Measurements from ENCODE around the gene FBXW8.
A peak's percentile ranks its signal among the peaks of the same experiment; 100 is the strongest.

The FBXW8 gene, protein sequence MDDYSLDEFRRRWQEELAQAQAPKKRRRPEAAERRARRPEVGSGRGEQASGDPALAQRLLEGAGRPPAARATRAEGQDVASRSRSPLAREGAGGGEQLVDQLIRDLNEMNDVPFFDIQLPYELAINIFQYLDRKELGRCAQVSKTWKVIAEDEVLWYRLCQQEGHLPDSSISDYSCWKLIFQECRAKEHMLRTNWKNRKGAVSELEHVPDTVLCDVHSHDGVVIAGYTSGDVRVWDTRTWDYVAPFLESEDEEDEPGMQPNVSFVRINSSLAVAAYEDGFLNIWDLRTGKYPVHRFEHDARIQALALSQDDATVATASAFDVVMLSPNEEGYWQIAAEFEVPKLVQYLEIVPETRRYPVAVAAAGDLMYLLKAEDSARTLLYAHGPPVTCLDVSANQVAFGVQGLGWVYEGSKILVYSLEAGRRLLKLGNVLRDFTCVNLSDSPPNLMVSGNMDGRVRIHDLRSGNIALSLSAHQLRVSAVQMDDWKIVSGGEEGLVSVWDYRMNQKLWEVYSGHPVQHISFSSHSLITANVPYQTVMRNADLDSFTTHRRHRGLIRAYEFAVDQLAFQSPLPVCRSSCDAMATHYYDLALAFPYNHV

DNA sequence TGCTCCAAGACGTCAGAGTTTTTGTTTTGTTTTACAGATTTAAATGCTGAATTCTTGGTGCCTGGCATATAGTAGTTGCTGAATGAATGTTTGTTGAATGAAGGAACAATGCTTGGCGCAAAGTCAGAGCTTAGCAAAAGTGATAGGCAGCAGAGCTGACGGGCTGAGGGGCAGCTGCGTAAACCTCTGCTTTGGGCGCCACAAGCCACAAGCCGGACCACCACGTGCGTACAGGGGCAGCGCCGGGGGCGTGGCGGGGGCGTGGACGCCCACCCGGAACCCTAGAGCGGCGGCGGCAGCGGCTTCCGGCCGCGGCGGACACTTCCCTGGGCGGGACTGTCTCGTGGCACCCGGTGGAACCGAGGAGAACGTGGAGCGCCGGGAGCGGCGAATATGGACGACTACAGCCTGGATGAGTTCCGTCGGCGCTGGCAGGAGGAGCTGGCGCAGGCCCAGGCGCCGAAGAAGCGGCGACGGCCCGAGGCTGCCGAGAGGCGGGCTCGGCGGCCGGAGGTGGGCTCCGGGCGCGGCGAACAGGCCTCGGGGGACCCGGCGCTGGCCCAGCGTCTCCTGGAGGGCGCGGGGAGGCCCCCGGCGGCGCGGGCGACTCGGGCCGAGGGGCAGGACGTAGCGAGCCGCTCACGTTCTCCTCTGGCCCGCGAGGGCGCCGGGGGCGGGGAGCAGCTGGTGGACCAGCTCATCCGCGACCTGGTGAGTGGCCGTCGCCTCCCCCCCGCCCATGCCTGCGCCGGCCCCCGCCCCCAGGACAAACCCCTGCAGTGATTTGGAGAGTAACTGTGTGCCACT, at the start of gene FBXW8:
TSS of gene FBXW8 (plus strand) at position 306 of the 807 bp plus-strand sequence. CDS start at position 394, 88 bp downstream.
- peak; percentile 51 to 58 (median 57) for DNase-seq (ENCODE audit: low read depth in 2 of 3, low spot score in 2 of 3)

DNA sequence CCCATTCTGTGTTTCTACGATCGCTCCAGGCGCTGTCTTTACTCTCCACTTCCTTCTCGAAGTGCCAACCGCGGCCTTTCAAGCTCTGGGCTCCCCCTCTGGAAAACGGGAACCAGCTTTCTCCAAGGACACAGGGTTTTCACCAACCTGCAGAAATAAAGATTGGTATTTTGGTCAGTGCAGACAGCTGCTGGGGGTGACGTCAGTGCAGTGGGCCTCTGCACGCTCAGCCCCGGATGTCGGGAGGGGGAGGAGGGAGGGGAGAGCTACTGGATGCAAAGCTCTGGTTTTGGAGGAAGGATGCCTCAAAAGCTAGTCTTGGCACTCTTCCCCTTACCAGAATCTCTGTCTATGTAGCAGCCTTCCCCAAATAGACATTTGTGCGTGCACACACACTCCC, 49.4 kb upstream of the FBXW8 start:
- DNase-seq (ENCODE audit: low read depth in 2 of 3, low spot score in 2 of 3): no peak

- no peak for DNase-seq (ENCODE audit: low read depth in 2 of 3, low spot score in 2 of 3)
These were observed 48.6 kb upstream of the FBXW8 start for GRCh38 chr12:116862167-116862566.

GRCh38 chr12:116863275-116863767, 47.4 kb upstream of the FBXW8 start:
- DNase-seq (ENCODE audit: low read depth in 2 of 3, low spot score in 2 of 3): no peak

DNA sequence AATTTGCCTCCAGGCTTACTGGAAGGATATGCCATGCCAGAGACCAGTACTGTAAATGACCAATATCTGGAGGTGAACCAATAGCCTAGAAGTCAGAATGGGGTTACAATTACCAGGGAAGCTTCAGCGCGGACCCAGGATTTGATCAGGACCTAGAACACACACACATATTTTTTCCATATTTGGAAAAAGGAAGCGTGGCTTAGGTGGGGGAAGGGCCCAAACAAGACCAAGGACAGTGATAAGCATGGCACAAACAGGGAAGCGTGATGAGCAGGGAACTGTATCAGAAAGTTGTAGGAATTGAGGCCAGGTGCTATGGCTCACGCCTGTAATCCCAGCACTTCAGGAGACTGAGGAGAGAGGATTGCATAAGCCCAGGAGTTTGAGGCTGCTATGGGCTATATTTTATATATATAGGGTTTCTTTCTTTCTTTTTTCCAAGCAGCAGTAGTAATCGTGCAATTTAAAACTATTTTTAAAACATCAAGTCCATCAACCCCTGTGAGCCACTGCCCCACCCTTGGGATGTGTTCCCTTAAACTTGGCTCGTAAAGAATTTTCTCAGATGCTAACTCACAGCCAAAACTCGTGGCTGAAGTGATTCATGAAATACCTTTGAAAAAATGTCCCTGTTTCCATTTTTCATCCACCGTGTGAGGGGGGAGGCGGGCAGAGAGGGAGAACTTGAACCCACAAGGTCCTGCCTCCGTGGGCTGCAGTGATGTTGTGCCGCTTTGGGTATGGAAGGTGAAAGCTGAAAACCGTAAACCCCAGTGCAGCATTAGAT, 46.2 kb upstream of the FBXW8 start:
- DNase-seq (ENCODE audit: low read depth in 2 of 3, low spot score in 2 of 3): no peak

- DNase-seq (ENCODE audit: low read depth in 2 of 3, low spot score in 2 of 3): no peak
These were observed 43.2 kb upstream of the FBXW8 start for GRCh38 chr12:116867523-116867922.

DNA sequence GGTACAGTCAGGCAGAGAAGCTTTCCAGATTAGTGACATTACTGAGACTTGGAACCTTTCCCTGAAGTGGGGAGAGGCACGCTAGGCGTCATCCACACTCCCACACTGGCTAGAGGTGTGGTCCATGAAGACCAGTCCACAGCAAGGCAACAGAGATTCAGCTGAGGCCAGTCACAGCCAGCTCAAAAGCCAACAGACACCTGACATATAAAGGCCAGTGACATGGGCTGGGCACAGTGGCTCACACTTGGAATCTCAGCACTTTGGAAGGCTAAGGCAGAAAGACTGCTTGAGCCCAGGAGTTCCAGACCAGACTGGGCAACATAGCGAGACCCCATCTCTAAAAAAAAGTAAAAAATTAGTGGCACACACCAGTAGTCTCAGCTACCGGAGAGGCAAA, 40.4 kb upstream of the FBXW8 start:
- DNase-seq (ENCODE audit: low read depth in 2 of 3, low spot score in 2 of 3): no peak

GRCh38 chr12:116874324-116874995, 36.3 kb upstream of the FBXW8 start:
- no peak for DNase-seq (ENCODE audit: low read depth in 2 of 3, low spot score in 2 of 3)

GRCh38 chr12:116876151-116876869, 34.4 kb upstream of the FBXW8 start:
- no peak for DNase-seq (ENCODE audit: low read depth in 2 of 3, low spot score in 2 of 3)

DNA sequence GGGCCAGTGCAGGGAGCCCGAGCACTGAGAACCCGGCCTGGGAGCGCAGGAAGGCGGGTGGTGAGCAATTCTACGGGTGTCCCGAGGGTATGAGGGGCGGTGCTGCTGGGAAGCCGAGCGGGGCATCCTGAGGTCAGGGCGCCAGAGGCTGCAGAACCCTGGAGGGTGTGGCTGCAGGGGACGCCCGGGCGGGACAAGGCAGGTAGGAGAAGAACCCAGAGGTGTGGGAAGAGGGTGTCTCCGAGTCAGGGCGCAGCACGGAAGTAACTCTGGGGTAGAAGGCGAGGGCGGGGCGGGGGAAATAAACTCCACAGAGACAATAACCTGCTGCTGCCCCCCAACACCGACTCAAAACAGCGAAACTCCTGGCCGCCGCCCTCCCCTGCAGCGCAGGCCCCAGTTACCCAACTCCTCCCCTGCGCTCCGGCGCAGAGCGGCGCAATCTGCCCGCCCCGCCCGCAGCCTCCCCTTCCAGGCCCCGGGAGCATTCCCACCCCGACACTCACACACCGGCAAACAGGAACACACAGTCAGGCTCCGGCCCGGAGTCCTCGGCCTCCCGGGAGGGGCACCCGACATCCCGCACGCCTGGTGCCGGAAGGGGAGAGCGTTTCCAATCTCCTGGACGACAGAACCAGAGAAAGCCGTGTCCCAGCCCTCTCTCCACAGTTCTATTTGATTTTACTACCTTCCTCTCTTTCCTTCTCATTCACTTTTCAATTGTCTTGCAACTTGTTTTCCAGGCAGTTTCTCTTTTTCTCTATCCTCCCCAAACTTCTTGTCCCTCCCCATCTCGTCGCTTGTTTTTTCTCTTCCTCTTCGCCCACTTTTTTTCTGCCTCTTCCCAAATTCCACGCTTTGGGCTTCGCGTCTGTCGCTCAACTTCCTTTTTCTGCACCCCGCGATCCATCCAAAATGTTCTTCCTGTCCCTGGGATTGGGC, 31.9 kb upstream of the FBXW8 start:
- DNase-seq (ENCODE audit: low read depth in 2 of 3, low spot score in 2 of 3): no peak

- no peak for DNase-seq (ENCODE audit: low read depth in 2 of 3, low spot score in 2 of 3)
These were observed 31.1 kb upstream of the FBXW8 start for GRCh38 chr12:116879509-116880212.

DNA sequence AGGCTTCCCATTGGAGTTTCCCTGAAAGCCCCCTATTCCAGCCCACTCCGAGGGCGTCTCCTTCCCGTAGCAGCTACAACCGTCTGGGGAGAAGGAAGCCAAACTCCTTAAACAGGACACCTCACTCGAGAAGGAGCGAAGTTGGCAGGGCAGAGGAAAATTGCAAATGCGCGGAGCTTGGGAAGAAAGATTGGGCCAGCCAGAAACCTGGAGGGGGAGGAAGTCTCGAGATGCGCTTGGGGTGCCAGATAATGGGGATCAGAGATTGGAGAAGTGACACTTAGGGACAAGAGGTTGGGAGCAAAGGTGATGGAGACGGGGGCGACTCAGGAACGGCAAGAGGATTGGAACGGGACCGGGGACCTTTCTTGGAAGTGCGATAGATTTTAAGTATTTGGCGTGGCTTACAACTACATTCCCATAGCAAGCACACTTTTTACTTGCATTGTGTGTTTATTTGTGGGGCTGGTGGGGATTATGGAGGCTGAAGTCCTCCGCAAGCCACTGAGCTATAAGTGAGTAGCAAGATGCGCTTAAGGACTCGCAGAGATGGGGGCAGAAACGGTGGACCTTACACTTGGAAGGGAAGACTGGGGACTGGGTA, 30.4 kb upstream of the FBXW8 start:
- DNase-seq (ENCODE audit: low read depth in 2 of 3, low spot score in 2 of 3): no peak

DNA sequence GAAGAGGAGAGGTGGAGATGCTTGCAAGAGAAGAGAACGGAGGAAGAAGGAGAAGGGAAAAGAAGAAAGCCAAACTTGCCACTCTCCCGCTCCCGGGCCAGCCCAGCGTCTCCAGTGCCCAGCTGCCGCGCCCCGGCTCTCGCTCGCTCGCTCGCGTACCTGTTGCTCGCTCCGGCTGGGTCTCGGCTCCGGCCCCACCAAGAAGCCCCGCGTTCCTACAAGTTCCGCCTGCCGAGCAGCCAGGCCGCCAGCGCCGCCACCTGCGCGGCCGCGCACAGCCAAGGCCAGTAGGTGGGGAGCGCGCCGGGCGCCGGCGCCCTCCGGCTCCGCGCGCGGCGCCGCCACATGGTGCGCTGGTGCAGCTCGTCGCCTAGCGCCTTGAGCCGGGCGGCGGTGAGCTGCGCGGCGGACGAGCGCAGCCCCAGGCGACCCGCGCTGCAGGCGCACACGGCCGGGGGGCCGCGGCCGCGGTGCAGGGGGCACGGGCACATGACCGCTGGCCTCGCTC, 29.9 kb upstream of the FBXW8 start:
- peak in 2 of 3 experiments; percentile 12 to 23 for DNase-seq (ENCODE audit: low read depth in 2 of 3, low spot score in 2 of 3)

DNA sequence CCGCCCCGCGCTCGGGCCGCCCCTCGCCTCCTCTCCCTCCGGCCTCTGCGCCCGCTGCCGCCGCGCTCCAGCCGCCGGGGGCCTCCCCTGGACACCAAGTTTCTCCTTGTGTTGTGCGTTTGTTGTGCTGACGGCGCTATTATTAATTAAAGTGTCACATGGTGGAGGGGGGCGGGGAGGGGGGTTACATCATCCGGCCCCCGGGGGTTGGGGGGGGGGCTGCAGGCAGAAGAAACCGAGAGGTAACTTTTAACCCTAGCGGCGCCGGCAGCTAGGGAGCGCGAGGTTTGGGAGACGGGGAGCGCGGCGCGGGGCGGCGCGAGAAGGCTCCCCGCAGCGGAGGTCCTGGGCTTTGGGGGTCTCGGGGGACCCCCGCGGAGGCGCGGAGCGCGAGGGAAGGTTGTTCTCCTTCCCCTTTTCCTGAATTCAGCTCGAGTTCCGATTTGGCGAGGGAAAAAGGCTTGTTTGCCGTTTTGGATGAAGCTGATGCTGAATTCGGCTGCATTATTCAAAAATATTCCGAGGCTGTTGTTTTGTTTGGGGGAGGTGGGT, 29.3 kb upstream of the FBXW8 start, which contains the start of gene HRK:
TSS of gene HRK (minus strand) at position 117 of the 552 bp plus-strand sequence. CDS start 134 bp downstream, outside the sequence.
- no peak for DNase-seq (ENCODE audit: low read depth in 2 of 3, low spot score in 2 of 3)

DNA sequence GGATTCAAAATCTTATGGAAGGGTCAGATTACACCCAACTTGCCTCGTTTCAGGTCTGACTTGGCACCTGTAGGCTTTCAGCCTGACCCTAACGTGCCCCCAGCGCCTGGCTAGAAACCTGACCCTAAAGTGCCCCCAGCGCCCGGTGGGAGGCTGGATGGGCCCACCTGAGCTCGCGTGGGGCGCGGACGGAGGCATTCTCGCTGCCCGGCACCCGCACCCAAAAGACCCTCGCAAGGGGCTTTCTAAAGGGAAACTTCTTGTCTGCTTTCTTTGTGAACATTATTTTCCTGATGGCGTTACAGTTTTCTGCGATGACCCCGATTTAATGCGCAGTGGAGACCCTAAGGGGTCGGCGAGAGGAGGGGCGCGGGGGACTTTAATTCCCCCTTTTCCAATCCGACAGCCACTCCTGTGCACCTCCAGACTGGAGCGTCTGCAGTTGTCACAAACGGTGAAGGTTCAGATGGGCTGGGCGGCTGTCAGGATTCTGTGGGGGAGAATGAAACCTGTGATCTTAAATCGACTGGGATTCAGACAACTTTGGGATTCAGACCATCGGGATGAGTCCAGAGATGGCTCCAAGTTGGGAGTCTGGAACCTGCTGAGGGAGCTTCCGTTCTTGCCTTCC, 28.8 kb upstream of the FBXW8 start:
- DNase-seq (ENCODE audit: low read depth in 2 of 3, low spot score in 2 of 3): no peak

- DNase-seq (ENCODE audit: low read depth in 2 of 3, low spot score in 2 of 3): no peak
These were observed 28.0 kb upstream of the FBXW8 start for GRCh38 chr12:116882742-116883141.

Data from activated CD8-positive, alpha-beta memory T cell treated with anti-CD3 and anti-CD28 coated beads for 48 hours (primary cell).